DND-41 (cell line): ENCODE measurements around the gene DENND1A.

ENCODE experiments used
- ATAC-seq: fragments of 200-7000 bp; cut with Tn5 transposase; 3 replicates; pipeline ENCODE4 v1.9.1; 2021; ENCODE audit warnings: low read depth; ENCODE audit not compliant: insufficient read depth
- DNase-seq: peaks from one replicate; pipeline ENCODE4 v3.0.0-alpha.2; 2020
- H2AFZ ChIP-seq: 2 replicates; pipeline ENCODE4 v1.6.0; 2012; ENCODE audit warnings: low read depth, low read length
- H3K27ac ChIP-seq: 2 replicates; pipeline ENCODE4 v1.5.1; 2012; ENCODE audit warnings: low read length, inconsistent platforms
- H3K27me3 ChIP-seq: fragments of 200-600 bp; sonication (generic); 2 replicates; pipeline ENCODE4 v1.6.0; 2012; ENCODE audit warnings: low read length, mild to moderate bottlenecking, inconsistent platforms; ENCODE audit not compliant: insufficient read depth, poor library complexity
- H3K36me3 ChIP-seq: 2 replicates; pipeline ENCODE4 v1.5.1; 2012; ENCODE audit warnings: low read length, inconsistent platforms; ENCODE audit not compliant: insufficient read depth
- H3K4me1 ChIP-seq: 2 replicates; pipeline ENCODE4 v1.5.1; 2012; ENCODE audit warnings: mild to moderate bottlenecking, low read length; ENCODE audit not compliant: insufficient read depth
- H3K4me2 ChIP-seq: 2 replicates; pipeline ENCODE4 v1.6.0; 2012; ENCODE audit warnings: mild to moderate bottlenecking, moderate library complexity, low read length, inconsistent platforms; ENCODE audit not compliant: insufficient read depth
- H3K4me3 ChIP-seq, 2 experiments: fragments of 200-600 bp in 1 of 2; shearing (Covaris generic) in 1 of 2; 2 replicates each; pipeline ENCODE4 v1.5.1; 2012 to 2016; ENCODE audit warnings: inconsistent platforms in 2 of 2, low read length in 2 of 2, mild to moderate bottlenecking in 2 of 2, low read depth in 1 of 2, moderate library complexity in 1 of 2
- H3K79me2 ChIP-seq: 2 replicates; pipeline ENCODE4 v1.6.0; 2012; ENCODE audit warnings: low read length, inconsistent platforms; ENCODE audit not compliant: insufficient read depth
- H3K9ac ChIP-seq: 2 replicates; pipeline ENCODE4 v1.6.0; 2012; ENCODE audit warnings: low read depth, mild to moderate bottlenecking, inconsistent platforms, low read length, moderate library complexity
- H3K9me3 ChIP-seq: 2 replicates; pipeline ENCODE4 v1.5.1; 2012; ENCODE audit warnings: low read length, moderate library complexity, mild to moderate bottlenecking, inconsistent platforms; ENCODE audit not compliant: insufficient read depth, severe bottlenecking
- H4K20me1 ChIP-seq: 2 replicates; pipeline ENCODE4 v1.6.0; 2012; ENCODE audit warnings: low read length; ENCODE audit not compliant: insufficient read depth
- CTCF ChIP-seq: IDR thresholded peaks from 2 replicates; pipeline ENCODE4 v1.5.1; 2012; ENCODE audit warnings: borderline replicate concordance, low read length, moderate library complexity, mild to moderate bottlenecking; ENCODE audit not compliant: poor library complexity, severe bottlenecking; ENCODE audit errors: extremely low read depth
- EZH2 ChIP-seq: IDR thresholded peaks from 3 replicates; pipeline ENCODE4 v1.6.1; 2012; ENCODE audit warnings: borderline replicate concordance, low read depth, mild to moderate bottlenecking, moderate library complexity, low read length, inconsistent platforms; ENCODE audit not compliant: severe bottlenecking

Gene DENND1A

GRCh38 chr9:123772374-123772773 lies 157.6 kb downstream of the DENND1A start:
- Histone ChIP-seq H3K4me3 (no peak overlapping the region), H3K36me3 (no peaks in the 10 kb centered on the region), H3K4me2 (no peak overlapping the region), H4K20me1 (no peaks in the 10 kb centered on the region), H3K9ac (no peak overlapping the region), H3K27ac (no peak overlapping the region), H2AFZ (no peak overlapping the region), H3K9me3 (no peaks in the 10 kb centered on the region), H3K27me3 (no peaks in the 10 kb centered on the region), H3K79me2 (no peaks in the 10 kb centered on the region), H3K4me1 (no peaks in the 10 kb centered on the region)
- no peak for TF ChIP-seq EZH2
- DNase-seq (no peak), ATAC-seq (no peak)

GRCh38 chr9:123771690-123772089 lies 158.2 kb downstream of the DENND1A start:
- no peaks in the 10 kb centered on the region for H3K9me3 ChIP-seq
- DNase-seq: no peak
- H3K36me3 ChIP-seq: no peaks in the 10 kb centered on the region
- TF ChIP-seq EZH2 (no peak), CTCF (no peak)
- no peaks in the 10 kb centered on the region for H3K4me1 ChIP-seq
- H3K9ac ChIP-seq: no peak overlapping the region
- H2AFZ ChIP-seq: no peak overlapping the region
- H3K4me2 ChIP-seq: no peak overlapping the region
- no peak overlapping the region for H3K4me3 ChIP-seq
- H3K27ac ChIP-seq: no peak overlapping the region
- ATAC-seq: no peak
- H4K20me1 ChIP-seq: no peaks in the 10 kb centered on the region
- no peaks in the 10 kb centered on the region for H3K79me2 ChIP-seq
- no peaks in the 10 kb centered on the region for H3K27me3 ChIP-seq

- Histone ChIP-seq H3K27ac (no peak overlapping the region), H3K36me3 (no peaks in the 10 kb centered on the region), H4K20me1 (no peaks in the 10 kb centered on the region), H3K4me3 (no peak overlapping the region), H3K9ac (no peak overlapping the region), H3K4me1 (no peaks in the 10 kb centered on the region), H3K79me2 (no peaks in the 10 kb centered on the region), H3K9me3 (no peaks in the 10 kb centered on the region), H3K4me2 (no peak overlapping the region), H3K27me3 (no peaks in the 10 kb centered on the region), H2AFZ (no peak overlapping the region)
- ATAC-seq (no peak), DNase-seq (no peak)
- TF ChIP-seq EZH2 (no peak), CTCF (no peak)
Observed at GRCh38 chr9:123769719-123770118, 160.2 kb downstream of the DENND1A start.

GRCh38 chr9:123763910-123764588 lies 165.9 kb downstream of the DENND1A start:
- no peak overlapping the region for H3K9ac ChIP-seq
- H3K27me3 ChIP-seq: no peaks in the 10 kb centered on the region
- no peak overlapping the region for H3K4me2 ChIP-seq
- no peak overlapping the region for H3K4me3 ChIP-seq
- H2AFZ ChIP-seq: no peak overlapping the region
- TF ChIP-seq EZH2: no peak
- no peak for TF ChIP-seq CTCF
- H3K4me1 ChIP-seq: no peaks in the 10 kb centered on the region
- ATAC-seq: no peak
- H3K27ac ChIP-seq: no peak overlapping the region
- H3K79me2 ChIP-seq: no peaks in the 10 kb centered on the region
- H4K20me1 ChIP-seq: no peaks in the 10 kb centered on the region
- no peaks in the 10 kb centered on the region for H3K9me3 ChIP-seq
- DNase-seq: no peak
- no peaks in the 10 kb centered on the region for H3K36me3 ChIP-seq
